ENCODE measurements around the gene TEX53. TPM values are rescaled to one million over a fixed set of nuclear protein-coding genes. Genes with fewer than 3 reads are reported as not detected.

Gene TEX53
- total and polyA plus RNA-seq, 2 of the 8 experiments (the other 6 are each of a cell fraction or from before 2014, with no cell fraction given): not detected

DNA sequence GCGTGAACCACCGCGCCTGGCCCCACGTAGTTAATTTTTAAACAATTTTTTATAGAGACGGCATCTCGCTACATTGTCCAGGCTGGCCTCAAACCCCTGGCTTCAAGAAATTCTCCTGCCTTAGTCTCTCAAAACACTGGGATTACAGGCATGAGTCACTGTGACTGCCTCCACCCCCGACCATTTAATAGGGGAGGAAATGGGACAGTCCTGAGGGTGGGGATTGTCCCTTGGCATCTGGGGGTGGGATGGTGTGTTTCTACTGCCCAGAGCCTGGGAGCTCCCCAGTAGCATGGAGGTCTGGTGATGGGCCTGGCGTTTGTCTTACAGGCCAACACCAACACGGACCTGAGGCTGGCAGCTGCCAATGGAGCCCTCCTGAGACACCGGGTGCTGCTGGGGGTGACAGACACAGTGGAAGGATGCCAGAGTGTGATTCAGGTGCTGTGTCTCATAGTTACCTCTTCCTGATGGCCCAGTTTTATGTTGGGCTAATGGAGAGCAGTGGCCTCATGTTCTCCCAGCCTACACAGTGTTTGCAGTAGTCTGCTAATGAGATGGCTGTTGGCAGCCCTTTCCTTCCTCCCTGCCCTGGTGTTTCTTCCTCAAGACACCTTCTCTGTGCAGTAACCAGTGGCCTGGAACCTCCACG is 24.0 kb downstream of the TEX53 start:
- H3K14ac ChIP-seq (ENCODE audit: insufficient read length): no peak overlapping the region
- no peaks in the 10 kb centered on the region for H4K20me1 ChIP-seq (replicated peaks in 1 of 2; ENCODE audit: control insufficient read depth in 1 of 2, insufficient read depth in 2 of 2, low read length in 2 of 2)
- 92% methylated on average over 11 of the region's 11 CpGs; no CpG with 5 or more reads in 1 of the 2 experiments for WGBS, 2 experiments (ENCODE audit: extremely low coverage in 1 of 2, insufficient coverage in 1 of 2, insufficient read length in 1 of 2, insufficient replicate concordance in 2 of 2, low coverage in 1 of 2, low lambda C conversion rate in 2 of 2, missing lambda C conversion rate in 1 of 2)
- no peak overlapping the region for H3K9ac ChIP-seq (replicated peaks in 1 of 4; ENCODE audit: extremely low read depth in 1 of 4, low read depth in 3 of 4, low read length in 3 of 4)
- H3K27ac ChIP-seq (ENCODE audit: low read depth, low read length): no peak overlapping the region
- no peak overlapping the region for H2BK20ac ChIP-seq (ENCODE audit: low read length)
- CTCF ChIA-PET (ENCODE audit: partially characterized antibody): interaction anchor here (1.7 kb wide), 1 partner anchor 11 kb away, joined by 3 read pairs; no protein-coding TSS in a partner anchor
- H4K5ac ChIP-seq (ENCODE audit: insufficient read length, low read depth, low read length): no peak overlapping the region
- no peaks in the 10 kb centered on the region for H3K23me2 ChIP-seq (ENCODE audit: low read depth, low read length)
- no peaks in the 10 kb centered on the region for H3K79me2 ChIP-seq (ENCODE audit: control insufficient read depth in 1 of 2, insufficient read depth in 2 of 2, low read length in 2 of 2)
- no peak overlapping the region for H3K18ac ChIP-seq (ENCODE audit: extremely low read depth, low read length)
- H2BK12ac ChIP-seq (ENCODE audit: low read depth, low read length): no peak overlapping the region
- H3K4ac ChIP-seq (replicated peaks; ENCODE audit: insufficient read length, low read depth, low read length): no peak overlapping the region
- no peak overlapping the region; the same call in 1 of the 2 replicates for H4K8ac ChIP-seq (ENCODE audit: extremely low read depth, insufficient read depth, low read length)
- H3K4me3 ChIP-seq (ENCODE audit: extremely low read depth in 1 of 4, insufficient read depth in 2 of 4, low read depth in 3 of 4, low read length in 4 of 4): no peak overlapping the region
- no peak overlapping the region for H2BK15ac ChIP-seq (ENCODE audit: low read length)
- H3K4me1 ChIP-seq (replicated peaks in 1 of 4; ENCODE audit: control insufficient read depth in 3 of 4, insufficient read depth in 4 of 4, low read length in 3 of 4): no peaks in the 10 kb centered on the region
- DNase-seq (ENCODE audit: low read depth in 1 of 2, low spot score in 2 of 2): no peak
- no peak for FAIRE-seq
- H3K27me3 ChIP-seq (replicated peaks in 1 of 4; ENCODE audit: control insufficient read depth in 3 of 4, extremely low read depth in 1 of 4, insufficient read depth in 3 of 4, low read length in 3 of 4): no peaks in the 10 kb centered on the region
- no peak overlapping the region for H3K56ac ChIP-seq (replicated peaks; ENCODE audit: insufficient read length, low read depth, low read length)
- no peak overlapping the region for H2AFZ ChIP-seq (ENCODE audit: low read length)
- POLR2A ChIA-PET (ENCODE audit: partially characterized antibody): interaction anchor here (1.1 kb wide), 1 partner anchor 27 kb away, joined by 4 read pairs; no protein-coding TSS in a partner anchor
- H3K23ac ChIP-seq (ENCODE audit: insufficient read length): no peak overlapping the region
- H4K91ac ChIP-seq (replicated peaks; ENCODE audit: insufficient read length, low read length): no peak overlapping the region
- TF ChIP-seq, protein P1, sequence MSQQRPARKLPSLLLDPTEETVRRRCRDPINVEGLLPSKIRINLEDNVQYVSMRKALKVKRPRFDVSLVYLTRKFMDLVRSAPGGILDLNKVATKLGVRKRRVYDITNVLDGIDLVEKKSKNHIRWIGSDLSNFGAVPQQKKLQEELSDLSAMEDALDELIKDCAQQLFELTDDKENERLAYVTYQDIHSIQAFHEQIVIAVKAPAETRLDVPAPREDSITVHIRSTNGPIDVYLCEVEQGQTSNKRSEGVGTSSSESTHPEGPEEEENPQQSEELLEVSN (IDR thresholded peaks at IDR 0.05): no peak
- no peak for TF ChIP-seq YY1 (IDR thresholded peaks at IDR 0.05; ENCODE audit: low read depth, low read length)
- no peak for TF ChIP-seq SUZ12 (IDR thresholded peaks at IDR 0.05; ENCODE audit: low read length)
- no peak for TF ChIP-seq JUN (IDR thresholded peaks at IDR 0.05; ENCODE audit: low read depth, low read length)
- no peak for TF ChIP-seq RFX5 (IDR thresholded peaks at IDR 0.05; ENCODE audit: borderline replicate concordance, low read depth, low read length)
- TF ChIP-seq, protein P2, sequence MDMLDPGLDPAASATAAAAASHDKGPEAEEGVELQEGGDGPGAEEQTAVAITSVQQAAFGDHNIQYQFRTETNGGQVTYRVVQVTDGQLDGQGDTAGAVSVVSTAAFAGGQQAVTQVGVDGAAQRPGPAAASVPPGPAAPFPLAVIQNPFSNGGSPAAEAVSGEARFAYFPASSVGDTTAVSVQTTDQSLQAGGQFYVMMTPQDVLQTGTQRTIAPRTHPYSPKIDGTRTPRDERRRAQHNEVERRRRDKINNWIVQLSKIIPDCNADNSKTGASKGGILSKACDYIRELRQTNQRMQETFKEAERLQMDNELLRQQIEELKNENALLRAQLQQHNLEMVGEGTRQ (IDR thresholded peaks at IDR 0.05; ENCODE audit: low read length): no peak
- TF ChIP-seq ASH2L (IDR thresholded peaks at IDR 0.05; ENCODE audit: low read length): no peak
- H2BK120ac ChIP-seq (replicated peaks; ENCODE audit: low read depth, low read length): no peak overlapping the region
- H2AK5ac ChIP-seq (ENCODE audit: low read depth, low read length): no peak overlapping the region
- H3K9me3 ChIP-seq (ENCODE audit: insufficient read depth in 2 of 2, low read depth in 1 of 2, low read length in 1 of 2): no peaks in the 10 kb centered on the region
- no peak overlapping the region for H3K4me2 ChIP-seq (ENCODE audit: insufficient read depth in 1 of 2, low read depth in 2 of 2, low read length in 2 of 2)
- 0 out of 8 replicates have a peak, but pooled peaks cover 0 to 3% (median 0%) of the 10 kb centered on the region in 4 experiments for H3K36me3 ChIP-seq (ENCODE audit: control insufficient read depth in 2 of 4, insufficient read depth in 4 of 4, low read length in 3 of 4)
- no peaks in the 10 kb centered on the region for H3K79me1 ChIP-seq (ENCODE audit: low read depth, low read length)
- no peak overlapping the region; the same call in 1 of the 2 replicates for H2BK5ac ChIP-seq (ENCODE audit: low read depth, low read length)

Measured in H1 (cell line).